NCI-H2196 treated with DMSO at 0.1 percent for 48 hours (cell line): Measurements from ENCODE around the gene CDX1.
"Not testable (repeated sequence)": the region's sequence is repeated elsewhere in the genome, so short reads cannot be mapped to it uniquely, and the experiment has no call there.

Experiments
- DNase-seq: peaks from one replicate; lab custom pipeline; 2025; ENCODE audit not compliant: unreplicated experiment; lab: John Stamatoyannopoulos, UW

CDX1 gene

DNA sequence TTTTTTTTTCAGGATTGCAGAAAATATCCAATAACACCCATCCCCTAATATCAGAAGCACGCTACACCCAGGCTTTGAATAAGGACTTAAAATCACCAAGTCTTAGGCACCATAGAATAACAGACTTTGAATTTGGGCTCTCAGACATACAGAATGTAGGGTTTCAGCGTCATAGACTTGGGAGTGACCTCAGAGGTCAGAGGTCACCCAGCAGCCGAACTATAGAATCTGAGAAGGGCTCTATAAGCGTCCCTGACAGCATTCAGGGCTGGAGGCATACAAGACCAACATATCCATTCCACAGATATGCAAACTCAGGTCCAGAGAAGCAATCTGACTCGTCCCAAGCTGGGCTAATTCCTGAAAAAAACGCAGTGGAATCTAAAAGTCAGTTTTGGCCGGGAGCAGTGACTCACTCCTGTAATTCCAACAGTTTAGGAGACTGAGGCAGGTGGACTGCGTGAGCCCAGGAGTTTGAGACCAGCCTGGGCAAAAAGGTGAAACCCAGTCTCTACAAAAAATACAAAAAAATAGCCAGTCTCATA, 58.0 kb downstream of the CDX1 start:
- DNase-seq = no peak

DNA sequence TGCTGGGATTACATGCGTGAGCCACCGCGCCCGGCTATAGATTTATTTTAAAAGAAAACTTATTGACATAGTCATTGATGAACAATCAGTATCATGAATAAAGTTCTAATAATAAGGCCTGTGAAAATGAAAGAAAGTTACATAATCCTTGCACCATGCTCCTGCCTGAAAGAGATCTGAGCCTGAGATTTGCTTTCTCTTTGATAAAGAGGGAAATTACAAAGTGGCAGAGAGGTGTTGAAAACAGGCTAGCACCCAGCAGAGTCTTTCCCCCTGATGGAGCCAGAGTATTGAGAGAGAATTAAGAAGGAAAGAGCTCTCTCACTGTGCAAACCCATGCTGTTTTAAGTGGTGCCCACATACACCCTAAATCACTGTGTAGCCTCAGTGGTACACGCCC, 60.5 kb downstream of the CDX1 start:
- DNase-seq = no peak

DNA sequence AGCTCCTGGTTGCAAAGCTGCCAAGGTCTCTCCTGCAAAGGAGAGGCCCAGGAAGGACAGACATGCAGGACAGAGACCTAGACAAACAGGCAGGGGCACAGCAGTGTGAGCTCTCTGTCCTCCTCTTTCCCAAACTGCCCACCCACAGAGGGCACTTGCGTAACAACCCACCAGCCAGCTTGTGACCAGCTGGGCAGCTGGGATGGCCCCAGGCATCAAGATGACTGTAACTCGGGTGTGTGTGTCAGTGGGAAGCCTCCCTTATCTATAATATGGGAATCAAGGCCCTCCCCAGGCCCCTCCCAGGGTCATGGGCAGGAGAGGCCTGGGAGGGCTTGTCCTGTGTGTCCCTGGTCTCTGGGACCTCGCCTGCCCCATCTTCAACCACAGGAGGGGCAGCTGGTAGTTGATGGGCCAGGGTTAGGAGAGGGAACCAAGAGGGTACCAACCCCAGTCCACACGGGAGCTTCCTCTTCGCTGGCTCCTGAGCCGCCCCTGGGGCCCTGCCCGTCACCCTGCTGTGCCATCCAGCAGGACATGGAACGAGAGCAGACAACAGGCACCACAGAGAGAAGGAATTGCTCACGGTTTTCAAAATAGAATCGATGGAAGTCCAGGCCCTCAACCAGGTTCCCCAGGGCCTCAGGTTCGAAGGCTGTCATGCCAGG, 61.2 kb downstream of the CDX1 start:
- no peak for DNase-seq

DNA sequence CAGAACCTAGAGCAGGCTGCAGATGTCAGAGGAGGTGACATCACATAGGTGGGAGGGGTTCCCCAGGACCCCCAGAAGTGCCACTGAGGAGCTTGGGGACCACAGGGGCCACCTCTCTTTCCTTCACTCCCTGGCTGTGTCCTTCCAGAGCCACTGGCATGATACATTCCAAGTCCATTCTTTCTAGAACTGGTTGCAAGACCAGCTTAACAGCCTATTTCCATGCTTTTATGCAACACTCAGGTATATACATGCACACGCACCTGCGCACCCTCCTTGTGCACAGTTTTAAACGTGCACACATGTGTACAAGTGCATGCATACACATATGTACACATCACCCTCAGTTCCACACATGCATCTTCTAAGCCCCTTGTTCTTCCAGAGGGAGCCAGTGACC, 63.0 kb downstream of the CDX1 start:
- no peak for DNase-seq

DNA sequence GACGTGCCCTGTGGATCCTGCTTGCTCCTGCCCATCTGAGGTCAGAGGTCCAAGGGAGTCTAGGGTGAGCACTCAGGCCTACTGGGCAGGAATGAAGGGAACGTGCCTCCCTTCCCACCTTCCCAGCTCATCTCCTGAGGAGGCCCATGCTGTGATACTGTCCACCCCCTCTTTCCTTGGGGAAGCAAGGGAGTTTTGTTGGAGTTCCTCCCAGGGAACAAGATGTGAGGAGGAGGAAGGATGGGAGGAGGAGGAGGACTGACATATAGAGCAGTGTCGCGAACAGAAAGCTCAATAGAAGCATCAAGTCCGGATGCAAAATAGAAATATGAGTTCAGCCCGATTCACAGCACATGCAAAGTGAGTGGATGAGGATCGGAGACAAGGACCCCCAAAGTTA, 64.3 kb downstream of the CDX1 start:
- no peak for DNase-seq

DNA sequence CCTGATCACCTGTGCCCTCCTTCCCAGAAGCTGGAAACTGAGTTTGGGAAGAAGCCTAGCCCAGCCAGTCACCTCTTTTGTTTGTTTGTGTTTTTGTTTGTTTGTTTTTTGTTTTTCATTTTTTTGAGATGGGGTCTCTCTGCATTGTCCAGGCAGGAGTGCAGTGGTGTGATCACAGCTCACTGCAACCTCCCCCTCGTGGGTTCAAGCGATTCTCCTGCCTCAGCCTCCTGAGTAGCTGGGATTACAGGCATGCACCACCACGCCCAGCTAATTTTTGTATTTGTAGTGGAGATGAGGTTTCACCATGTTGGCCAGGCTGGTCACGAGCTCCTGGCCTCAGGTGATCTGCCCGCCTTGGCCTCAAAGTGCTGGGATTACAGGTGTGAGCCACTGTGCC, 67.1 kb downstream of the CDX1 start:
- not testable (repeated sequence) for DNase-seq
